HEK293 (cell line): ENCODE data around the gene PIM3.
A peak's percentile ranks its signal among the peaks of the same experiment; 100 is the strongest.

Experiments
- KLF1 ChIP-seq: fragments of 450-650 bp; formaldehyde crosslinking; IDR thresholded peaks from 2 replicates; pipeline ENCODE4 v1.5.1; 2016; ENCODE audit warnings: missing biosample characterization, missing genetic modification characterization
- REPIN1 ChIP-seq: fragments of 450-650 bp; formaldehyde crosslinking; IDR thresholded peaks from 2 replicates; pipeline ENCODE4 v1.5.1; 2017; ENCODE audit warnings: missing biosample characterization, missing genetic modification characterization, low read depth
- ZBTB21 ChIP-seq: fragments of 450-650 bp; formaldehyde crosslinking; IDR thresholded peaks from 2 replicates; pipeline ENCODE4 v1.5.1; 2017; ENCODE audit warnings: missing biosample characterization, missing genetic modification characterization
- ZFP69B ChIP-seq: fragments of 450-650 bp; formaldehyde crosslinking; IDR thresholded peaks from 2 replicates; pipeline ENCODE4 v1.5.1; 2016; ENCODE audit warnings: missing biosample characterization, missing genetic modification characterization
- ZNF37A ChIP-seq: fragments of 450-650 bp; IDR thresholded peaks from 2 replicates; pipeline ENCODE4 v1.5.1; 2018; ENCODE audit warnings: missing biosample characterization, missing genetic modification characterization
- ZNF423 ChIP-seq: fragments of 450-650 bp; formaldehyde crosslinking; IDR thresholded peaks from 2 replicates; pipeline ENCODE4 v1.5.1; 2016; ENCODE audit warnings: missing biosample characterization, missing genetic modification characterization
- ZNF510 ChIP-seq: fragments of 450-650 bp; formaldehyde crosslinking; IDR thresholded peaks from 2 replicates; pipeline ENCODE4 v1.5.1; 2018; ENCODE audit warnings: mild to moderate bottlenecking, missing genetic modification characterization, missing biosample characterization; ENCODE audit not compliant: insufficient replicate concordance
- ZNF747 ChIP-seq: fragments of 450-650 bp; formaldehyde crosslinking; IDR thresholded peaks from 2 replicates; pipeline ENCODE4 v1.5.1; 2016; ENCODE audit warnings: missing biosample characterization, missing genetic modification characterization
- ZNF776 ChIP-seq: fragments of 450-650 bp; formaldehyde crosslinking; IDR thresholded peaks from 2 replicates; pipeline ENCODE4 v1.5.0; 2017; ENCODE audit warnings: missing biosample characterization, missing genetic modification characterization, borderline replicate concordance
- ZNF837 ChIP-seq: fragments of 450-650 bp; formaldehyde crosslinking; IDR thresholded peaks from 2 replicates; pipeline ENCODE4 v1.5.1; 2016; ENCODE audit warnings: missing biosample characterization, missing genetic modification characterization
- TF ChIP-seq, protein P1 (sequence below): fragments of 450-650 bp; formaldehyde crosslinking; IDR thresholded peaks from 2 replicates; pipeline ENCODE4 v1.5.1; 2016; ENCODE audit warnings: missing biosample characterization, missing genetic modification characterization
- TF ChIP-seq, protein P2 (sequence below): fragments of 450-650 bp; formaldehyde crosslinking; optimal IDR thresholded peaks from 2 replicates; pipeline ENCODE3; 2016; ENCODE audit warnings: missing biosample characterization, mild to moderate bottlenecking, missing genetic modification characterization
- TF ChIP-seq, protein P3 (sequence below): fragments of 450-650 bp; formaldehyde crosslinking; IDR thresholded peaks from 2 replicates; pipeline ENCODE4 v1.5.1; 2016; ENCODE audit warnings: missing biosample characterization, missing genetic modification characterization

GRCh38 chr22:49960159-49961004 is at the start of gene PIM3:
- TF ChIP-seq ZNF837 (tag by site-specific recombination): no peak
- peak; percentile 11; the same call in 1 of the 2 replicates for TF ChIP-seq KLF1
- no peak for TF ChIP-seq REPIN1 (tag by site-specific recombination)
- no peak for TF ChIP-seq ZNF37A (tag by site-specific recombination)
- TF ChIP-seq ZNF423 (tag by site-specific recombination): no peak
- TF ChIP-seq, protein P1, sequence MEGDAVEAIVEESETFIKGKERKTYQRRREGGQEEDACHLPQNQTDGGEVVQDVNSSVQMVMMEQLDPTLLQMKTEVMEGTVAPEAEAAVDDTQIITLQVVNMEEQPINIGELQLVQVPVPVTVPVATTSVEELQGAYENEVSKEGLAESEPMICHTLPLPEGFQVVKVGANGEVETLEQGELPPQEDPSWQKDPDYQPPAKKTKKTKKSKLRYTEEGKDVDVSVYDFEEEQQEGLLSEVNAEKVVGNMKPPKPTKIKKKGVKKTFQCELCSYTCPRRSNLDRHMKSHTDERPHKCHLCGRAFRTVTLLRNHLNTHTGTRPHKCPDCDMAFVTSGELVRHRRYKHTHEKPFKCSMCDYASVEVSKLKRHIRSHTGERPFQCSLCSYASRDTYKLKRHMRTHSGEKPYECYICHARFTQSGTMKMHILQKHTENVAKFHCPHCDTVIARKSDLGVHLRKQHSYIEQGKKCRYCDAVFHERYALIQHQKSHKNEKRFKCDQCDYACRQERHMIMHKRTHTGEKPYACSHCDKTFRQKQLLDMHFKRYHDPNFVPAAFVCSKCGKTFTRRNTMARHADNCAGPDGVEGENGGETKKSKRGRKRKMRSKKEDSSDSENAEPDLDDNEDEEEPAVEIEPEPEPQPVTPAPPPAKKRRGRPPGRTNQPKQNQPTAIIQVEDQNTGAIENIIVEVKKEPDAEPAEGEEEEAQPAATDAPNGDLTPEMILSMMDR: no peak
- TF ChIP-seq ZFP69B (tag by site-specific recombination): no peak
- no peak for TF ChIP-seq ZBTB21 (tag by site-specific recombination)
- TF ChIP-seq ZNF510 (tag by site-specific recombination): no peak
- TF ChIP-seq, protein P2, sequence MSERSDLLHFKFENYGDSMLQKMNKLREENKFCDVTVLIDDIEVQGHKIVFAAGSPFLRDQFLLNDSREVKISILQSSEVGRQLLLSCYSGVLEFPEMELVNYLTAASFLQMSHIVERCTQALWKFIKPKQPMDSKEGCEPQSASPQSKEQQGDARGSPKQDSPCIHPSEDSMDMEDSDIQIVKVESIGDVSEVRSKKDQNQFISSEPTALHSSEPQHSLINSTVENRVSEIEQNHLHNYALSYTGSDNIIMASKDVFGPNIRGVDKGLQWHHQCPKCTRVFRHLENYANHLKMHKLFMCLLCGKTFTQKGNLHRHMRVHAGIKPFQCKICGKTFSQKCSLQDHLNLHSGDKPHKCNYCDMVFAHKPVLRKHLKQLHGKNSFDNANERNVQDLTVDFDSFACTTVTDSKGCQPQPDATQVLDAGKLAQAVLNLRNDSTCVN (tag by site-specific recombination): peak; percentile 88
- TF ChIP-seq, protein P3, sequence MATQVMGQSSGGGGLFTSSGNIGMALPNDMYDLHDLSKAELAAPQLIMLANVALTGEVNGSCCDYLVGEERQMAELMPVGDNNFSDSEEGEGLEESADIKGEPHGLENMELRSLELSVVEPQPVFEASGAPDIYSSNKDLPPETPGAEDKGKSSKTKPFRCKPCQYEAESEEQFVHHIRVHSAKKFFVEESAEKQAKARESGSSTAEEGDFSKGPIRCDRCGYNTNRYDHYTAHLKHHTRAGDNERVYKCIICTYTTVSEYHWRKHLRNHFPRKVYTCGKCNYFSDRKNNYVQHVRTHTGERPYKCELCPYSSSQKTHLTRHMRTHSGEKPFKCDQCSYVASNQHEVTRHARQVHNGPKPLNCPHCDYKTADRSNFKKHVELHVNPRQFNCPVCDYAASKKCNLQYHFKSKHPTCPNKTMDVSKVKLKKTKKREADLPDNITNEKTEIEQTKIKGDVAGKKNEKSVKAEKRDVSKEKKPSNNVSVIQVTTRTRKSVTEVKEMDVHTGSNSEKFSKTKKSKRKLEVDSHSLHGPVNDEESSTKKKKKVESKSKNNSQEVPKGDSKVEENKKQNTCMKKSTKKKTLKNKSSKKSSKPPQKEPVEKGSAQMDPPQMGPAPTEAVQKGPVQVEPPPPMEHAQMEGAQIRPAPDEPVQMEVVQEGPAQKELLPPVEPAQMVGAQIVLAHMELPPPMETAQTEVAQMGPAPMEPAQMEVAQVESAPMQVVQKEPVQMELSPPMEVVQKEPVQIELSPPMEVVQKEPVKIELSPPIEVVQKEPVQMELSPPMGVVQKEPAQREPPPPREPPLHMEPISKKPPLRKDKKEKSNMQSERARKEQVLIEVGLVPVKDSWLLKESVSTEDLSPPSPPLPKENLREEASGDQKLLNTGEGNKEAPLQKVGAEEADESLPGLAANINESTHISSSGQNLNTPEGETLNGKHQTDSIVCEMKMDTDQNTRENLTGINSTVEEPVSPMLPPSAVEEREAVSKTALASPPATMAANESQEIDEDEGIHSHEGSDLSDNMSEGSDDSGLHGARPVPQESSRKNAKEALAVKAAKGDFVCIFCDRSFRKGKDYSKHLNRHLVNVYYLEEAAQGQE (tag by site-specific recombination): no peak
- no peak for TF ChIP-seq ZNF776
- no peak for TF ChIP-seq ZNF747 (tag by site-specific recombination)
